H1 (cell line): ENCODE data around the gene SLC7A14. TPM values are rescaled to one million over a fixed set of nuclear protein-coding genes. Genes with fewer than 3 reads are reported as not detected.

Source experiments
- CTCF ChIA-PET: fragments of 300-600 bp; sonication (Branson Sonifier 250); formaldehyde crosslinking; loops from one replicate; lab custom pipeline; 2021; ENCODE audit not compliant: partially characterized antibody; lab: Charles Lee
- POLR2A ChIA-PET: fragments of 300-600 bp; sonication (Branson Sonifier 250); formaldehyde crosslinking; loops from one replicate; lab custom pipeline; 2021; ENCODE audit warnings: inconsistent platforms; ENCODE audit not compliant: partially characterized antibody; lab: Charles Lee
- DNase-seq, 2 experiments: peaks; one replicate each; pipeline versions ENCODE4 v3.0.0 to v3.0.0-alpha.2; 2010 to 2022; ENCODE audit warnings: low spot score in 2 of 2, low read depth in 1 of 2, mixed read lengths in 1 of 2
- FAIRE-seq: peaks from 2 replicates; lab custom pipeline; 2011; peaks lifted over from hg19 to GRCh38; lab: Jason Lieb, UNC
- H2AFZ ChIP-seq: 2 replicates; pipeline ENCODE4 v1.8.1; 2012; ENCODE audit warnings: low read length, inconsistent platforms
- H2AK5ac ChIP-seq: 2 replicates; pipeline ENCODE4 v1.6.1; 2013; ENCODE audit warnings: low read depth, low read length
- H2BK120ac ChIP-seq: replicated peaks from 2 replicates; pipeline ENCODE3; 2013; ENCODE audit warnings: low read depth, low read length, inconsistent platforms
- H2BK12ac ChIP-seq: 2 replicates; pipeline ENCODE4 v1.6.1; 2013; ENCODE audit warnings: low read depth, low read length
- H2BK15ac ChIP-seq: 2 replicates; pipeline ENCODE4 v1.6.1; 2013; ENCODE audit warnings: low read length
- H2BK20ac ChIP-seq: 2 replicates; pipeline ENCODE4 v1.6.1; 2013; ENCODE audit warnings: low read length
- H2BK5ac ChIP-seq: 2 replicates; pipeline ENCODE4 v1.6.1; 2013; ENCODE audit warnings: low read depth, low read length
- H3K14ac ChIP-seq: 2 replicates; pipeline ENCODE4 v1.6.1; 2013; ENCODE audit warnings: inconsistent platforms; ENCODE audit not compliant: insufficient read length
- H3K18ac ChIP-seq: 2 replicates; pipeline ENCODE4 v1.6.1; 2013; ENCODE audit warnings: low read length; ENCODE audit errors: extremely low read depth
- H3K23ac ChIP-seq: 2 replicates; pipeline ENCODE4 v1.6.1; 2013; ENCODE audit warnings: inconsistent platforms; ENCODE audit not compliant: insufficient read length
- H3K23me2 ChIP-seq: 2 replicates; pipeline ENCODE4 v1.6.1; 2013; ENCODE audit warnings: low read depth, low read length
- H3K27ac ChIP-seq: 2 replicates; pipeline ENCODE4 v1.6.1; 2011; ENCODE audit warnings: low read depth, low read length, inconsistent platforms
- H3K27me3 ChIP-seq, 4 experiments: replicated peaks in 1 of 4; 1 replicate in 1 of 4; 2 replicates in 3 of 4; pipeline versions ENCODE4 v1.6.1 to v1.8.1; 2011 to 2013; ENCODE audit warnings: low read length in 3 of 4, mild to moderate bottlenecking in 3 of 4, inconsistent platforms in 2 of 4, mixed read lengths in 2 of 4, moderate library complexity in 1 of 4; ENCODE audit not compliant: control insufficient read depth in 3 of 4, insufficient read depth in 3 of 4; ENCODE audit errors: extremely low read depth in 1 of 4
- H3K36me3 ChIP-seq, 4 experiments: 2 replicates each; pipeline versions ENCODE4 v1.6.1 to v1.8.1; 2011 to 2013; ENCODE audit warnings: mild to moderate bottlenecking in 4 of 4, low read length in 3 of 4, moderate library complexity in 2 of 4, control low read depth in 1 of 4, inconsistent platforms in 1 of 4; ENCODE audit not compliant: insufficient read depth in 4 of 4, control insufficient read depth in 2 of 4
- H3K4ac ChIP-seq: replicated peaks from 2 replicates; pipeline ENCODE3; 2013; ENCODE audit warnings: low read length, low read depth, mixed read lengths, inconsistent platforms; ENCODE audit not compliant: insufficient read length
- H3K4me1 ChIP-seq, 4 experiments: replicated peaks in 1 of 4; 1 replicate in 1 of 4; 2 replicates in 3 of 4; pipeline versions ENCODE4 v1.6.1 to v1.8.1; 2011 to 2013; ENCODE audit warnings: low read length in 3 of 4, inconsistent platforms in 2 of 4, mixed read lengths in 1 of 4; ENCODE audit not compliant: insufficient read depth in 4 of 4, control insufficient read depth in 3 of 4
- H3K4me2 ChIP-seq, 2 experiments: 2 replicates each; pipeline versions ENCODE4 v1.6.1 to v1.8.1; 2011 to 2013; ENCODE audit warnings: low read depth in 2 of 2, low read length in 2 of 2, control low read depth in 1 of 2, inconsistent platforms in 1 of 2, mild to moderate bottlenecking in 1 of 2; ENCODE audit not compliant: insufficient read depth in 1 of 2
- H3K4me3 ChIP-seq, 4 experiments: fragments of 200-600, 300-600 bp in 1 of 4; sonication (generic), shearing (Covaris generic), sonication (Bioruptor Twin) in 1 of 4; 2 replicates each; pipeline versions ENCODE4 v1.5.1 to v1.8.1; 2011 to 2016; ENCODE audit warnings: low read length in 4 of 4, low read depth in 3 of 4, control low read depth in 2 of 4, inconsistent platforms in 2 of 4, mild to moderate bottlenecking in 2 of 4, mixed read lengths in 1 of 4, moderate library complexity in 1 of 4; ENCODE audit not compliant: insufficient read depth in 2 of 4; ENCODE audit errors: extremely low read depth in 1 of 4
- H3K56ac ChIP-seq: replicated peaks from 2 replicates; pipeline ENCODE3; 2013; ENCODE audit warnings: low read depth, mild to moderate bottlenecking, mixed read lengths, low read length, inconsistent platforms; ENCODE audit not compliant: insufficient read length
- H3K79me1 ChIP-seq: 2 replicates; pipeline ENCODE4 v1.6.1; 2013; ENCODE audit warnings: low read depth, low read length, control low read depth
- H3K79me2 ChIP-seq, 2 experiments: 2 replicates each; pipeline versions ENCODE4 v1.6.1 to v1.8.1; 2012 to 2013; ENCODE audit warnings: low read length in 2 of 2, mild to moderate bottlenecking in 2 of 2, inconsistent platforms in 1 of 2; ENCODE audit not compliant: insufficient read depth in 2 of 2, control insufficient read depth in 1 of 2
- H3K9ac ChIP-seq, 4 experiments: replicated peaks in 1 of 4; 1 replicate in 1 of 4; 2 replicates in 3 of 4; pipeline versions ENCODE4 v1.6.1 to v1.8.1; 2011 to 2013; ENCODE audit warnings: low read depth in 3 of 4, low read length in 3 of 4, control low read depth in 2 of 4, mild to moderate bottlenecking in 2 of 4, moderate library complexity in 2 of 4, inconsistent platforms in 1 of 4; ENCODE audit errors: extremely low read depth in 1 of 4
- H3K9me3 ChIP-seq, 2 experiments: 2 replicates each; pipeline versions ENCODE4 v1.6.1 to v1.8.1; 2012 to 2013; ENCODE audit warnings: mild to moderate bottlenecking in 2 of 2, moderate library complexity in 2 of 2, control low read depth in 1 of 2, inconsistent platforms in 1 of 2, low read depth in 1 of 2, low read length in 1 of 2, mixed read lengths in 1 of 2; ENCODE audit not compliant: insufficient read depth in 2 of 2
- H4K20me1 ChIP-seq, 2 experiments: replicated peaks in 1 of 2; 2 replicates each; pipeline versions ENCODE3 to v1.8.1; 2011 to 2013; ENCODE audit warnings: inconsistent platforms in 2 of 2, low read length in 2 of 2, mild to moderate bottlenecking in 1 of 2; ENCODE audit not compliant: insufficient read depth in 2 of 2, control insufficient read depth in 1 of 2
- H4K5ac ChIP-seq: 2 replicates; pipeline ENCODE4 v1.6.1; 2013; ENCODE audit warnings: low read length, low read depth, mixed read lengths, inconsistent platforms; ENCODE audit not compliant: insufficient read length
- H4K8ac ChIP-seq: 2 replicates; pipeline ENCODE4 v1.8.0; 2013; ENCODE audit warnings: mild to moderate bottlenecking, moderate library complexity, low read length, inconsistent platforms; ENCODE audit not compliant: insufficient read depth; ENCODE audit errors: extremely low read depth
- H4K91ac ChIP-seq: replicated peaks from 2 replicates; pipeline ENCODE3; 2013; ENCODE audit warnings: low read length, mixed read lengths, inconsistent platforms; ENCODE audit not compliant: insufficient read length
- CBX8 ChIP-seq: fragments of 300-800, 300-1000 bp; sonication (generic); IDR thresholded peaks from 2 replicates; pipeline ENCODE4 v1.7.1; 2016; ENCODE audit warnings: low read depth, low read length, borderline replicate concordance
- CHD1 ChIP-seq: IDR thresholded peaks from 2 replicates; pipeline ENCODE4 v1.6.1; 2012; ENCODE audit warnings: low read depth, low read length, improper control_type of control experiment
- CHD2 ChIP-seq: IDR thresholded peaks from 2 replicates; pipeline ENCODE4 v1.6.1; 2012; ENCODE audit warnings: low read length, improper control_type of control experiment
- JUND ChIP-seq: IDR thresholded peaks from 2 replicates; pipeline ENCODE4 v1.6.1; 2011; ENCODE audit warnings: mild to moderate bottlenecking, improper control_type of control experiment, low read length
- KDM5A ChIP-seq: fragments of 200-600 bp; IDR thresholded peaks from 2 replicates; pipeline ENCODE4 v1.7.1; 2012; ENCODE audit warnings: mild to moderate bottlenecking, low read length, inconsistent platforms, mixed read lengths
- PHF8 ChIP-seq: fragments of 200-600 bp; sonication (generic); conservative IDR thresholded peaks from 2 replicates; pipeline ENCODE4 v1.7.1; 2012; ENCODE audit warnings: low read depth, mild to moderate bottlenecking, inconsistent platforms, low read length, moderate library complexity
- POU5F1 ChIP-seq: IDR thresholded peaks from 2 replicates; pipeline ENCODE4 v1.6.1; 2011; ENCODE audit warnings: low read depth, mild to moderate bottlenecking, low read length, moderate library complexity
- SP4 ChIP-seq: IDR thresholded peaks from 2 replicates; pipeline ENCODE4 v1.6.1; 2012; ENCODE audit warnings: low read length, inconsistent platforms
- ZNF274 ChIP-seq: IDR thresholded peaks from 2 replicates; pipeline ENCODE4 v1.7.0; 2012; ENCODE audit warnings: low read length, borderline replicate concordance; ENCODE audit errors: extremely low read depth
- WGBS, 2 experiments: shearing (Covaris generic) in 1 of 2; methylation state at CpG; one replicate each; pipeline versions ENCODE4 v1.1.6 to v1.1.7; 2013 to 2015; ENCODE audit warnings: low lambda C conversion rate in 2 of 2, mixed read lengths in 2 of 2, inconsistent platforms in 1 of 2, low coverage in 1 of 2, missing lambda C conversion rate in 1 of 2; ENCODE audit not compliant: insufficient replicate concordance in 2 of 2, insufficient coverage in 1 of 2, insufficient read length in 1 of 2; ENCODE audit errors: extremely low coverage in 1 of 2, missing lambda C conversion rate in 1 of 2; 5-methylcytosine and 5-hydroxymethylcytosine counted together
- polyA plus RNA-seq, 7 experiments: library from polyadenylated mRNA; depleted of rRNA in 3 of 7; stranded (reverse) in 5 of 7; unstranded in 2 of 7; fragments of >200 nt in 5 of 7; fragments of 200-250 nt in 2 of 7; gene quantifications; 1 replicate in 5 of 7; 2 replicates in 1 of 7; 4 replicates in 1 of 7; pipeline versions ENCODE4 v1.2.1 to v1.2.3, GENCODE V29; 2011 to 2013; ENCODE audit warnings: missing spikeins in 2 of 7, mixed read lengths in 2 of 7
- total RNA-seq: library from RNA; stranded (reverse); fragmentation: NEBNext Ultra II Directional; extraction: Animal tissue kit (Norgen Biotek cat#: 25700); gene quantifications from 2 replicates; pipeline ENCODE4 v1.2.1, GENCODE V29; 2021
- TF ChIP-seq, protein P1 (sequence below): IDR thresholded peaks from 2 replicates; pipeline ENCODE4 v1.6.1; 2012; ENCODE audit warnings: low read length, inconsistent platforms
- TF ChIP-seq, protein P2 (sequence below): IDR thresholded peaks from 2 replicates; pipeline ENCODE4 v1.6.1; 2011; ENCODE audit warnings: low read depth, mild to moderate bottlenecking, low read length; ENCODE audit not compliant: insufficient read depth

SLC7A14 gene
- total and polyA plus RNA-seq, 2 of the 8 experiments (the other 6 are each of a cell fraction or from before 2014, with no cell fraction given), result 0.21 to 0.95 TPM

DNA sequence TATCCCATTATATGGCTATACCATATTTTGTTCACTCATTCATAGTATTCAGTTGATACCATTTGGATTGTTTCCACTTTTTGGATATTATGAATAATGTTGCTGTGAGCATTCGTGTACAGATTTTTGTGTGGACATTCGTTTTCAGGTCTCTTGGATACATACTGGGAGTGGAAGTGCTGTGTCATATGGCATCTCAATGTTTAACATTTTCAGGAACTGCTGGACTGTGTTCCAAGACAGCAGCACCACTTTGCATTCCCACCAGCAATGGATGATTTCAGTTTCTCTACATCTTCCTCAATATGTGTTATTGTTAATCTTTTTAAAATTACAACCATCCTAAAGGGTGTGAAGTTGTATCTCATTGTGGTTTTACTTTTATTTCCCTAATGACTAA is 34.6 kb downstream of the SLC7A14 start:
- H3K4ac ChIP-seq, result no peak overlapping the region
- TF ChIP-seq KDM5A (no peak), JUND (no peak), POU5F1 (no peak), ZNF274 (no peak), CBX8 (no peak), CHD1 (no peak), SP4 (no peak), PHF8 (no peak), CHD2 (no peak)
- TF ChIP-seq, protein P1, sequence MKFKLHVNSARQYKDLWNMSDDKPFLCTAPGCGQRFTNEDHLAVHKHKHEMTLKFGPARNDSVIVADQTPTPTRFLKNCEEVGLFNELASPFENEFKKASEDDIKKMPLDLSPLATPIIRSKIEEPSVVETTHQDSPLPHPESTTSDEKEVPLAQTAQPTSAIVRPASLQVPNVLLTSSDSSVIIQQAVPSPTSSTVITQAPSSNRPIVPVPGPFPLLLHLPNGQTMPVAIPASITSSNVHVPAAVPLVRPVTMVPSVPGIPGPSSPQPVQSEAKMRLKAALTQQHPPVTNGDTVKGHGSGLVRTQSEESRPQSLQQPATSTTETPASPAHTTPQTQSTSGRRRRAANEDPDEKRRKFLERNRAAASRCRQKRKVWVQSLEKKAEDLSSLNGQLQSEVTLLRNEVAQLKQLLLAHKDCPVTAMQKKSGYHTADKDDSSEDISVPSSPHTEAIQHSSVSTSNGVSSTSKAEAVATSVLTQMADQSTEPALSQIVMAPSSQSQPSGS, result no peak
- TF ChIP-seq, protein P2, sequence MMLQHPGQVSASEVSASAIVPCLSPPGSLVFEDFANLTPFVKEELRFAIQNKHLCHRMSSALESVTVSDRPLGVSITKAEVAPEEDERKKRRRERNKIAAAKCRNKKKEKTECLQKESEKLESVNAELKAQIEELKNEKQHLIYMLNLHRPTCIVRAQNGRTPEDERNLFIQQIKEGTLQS, result no peak
- no peak overlapping the region for H2AK5ac ChIP-seq
- no peak overlapping the region for H3K18ac ChIP-seq
- no peak overlapping the region for H2BK20ac ChIP-seq
- H4K8ac ChIP-seq, result no peak overlapping the region
- no peaks in the 10 kb centered on the region for H3K79me1 ChIP-seq
- no peak overlapping the region for H2BK120ac ChIP-seq
- no peak overlapping the region for H2BK15ac ChIP-seq
- H3K23ac ChIP-seq, result no peak overlapping the region
- H3K4me3 ChIP-seq, result no peak overlapping the region
- no peak overlapping the region for H2AFZ ChIP-seq
- H3K23me2 ChIP-seq, result no peaks in the 10 kb centered on the region
- no peak overlapping the region for H3K9ac ChIP-seq
- no peaks in the 10 kb centered on the region for H3K79me2 ChIP-seq
- H3K56ac ChIP-seq, result no peak overlapping the region
- no peaks in the 10 kb centered on the region for H3K36me3 ChIP-seq
- H3K4me2 ChIP-seq, result no peak overlapping the region
- H2BK12ac ChIP-seq, result no peak overlapping the region
- no peak overlapping the region for H3K27ac ChIP-seq
- no peak overlapping the region for H2BK5ac ChIP-seq
- CTCF ChIA-PET, result no interaction called here
- POLR2A ChIA-PET, result no interaction called here
- no peak overlapping the region for H4K91ac ChIP-seq
- WGBS, 2 experiments, result 100% methylated on average over 2 of the region's 2 CpGs; no CpG with 5 or more reads in 1 of the 2 experiments
- no peak overlapping the region for H4K5ac ChIP-seq
- FAIRE-seq (no peak), DNase-seq (no peak)
- H3K4me1 ChIP-seq, result no peaks in the 10 kb centered on the region
- no peaks in the 10 kb centered on the region for H4K20me1 ChIP-seq
- no peaks in the 10 kb centered on the region for H3K27me3 ChIP-seq
- H3K14ac ChIP-seq, result no peak overlapping the region
- H3K9me3 ChIP-seq, result no peaks in the 10 kb centered on the region
